Mesodermal cell (in vitro differentiated cells): Measurements from ENCODE around the gene MYRFL.
"Not testable (repeated sequence)": the region's sequence is repeated elsewhere in the genome, so short reads cannot be mapped to it uniquely, and the experiment has no call there.

Experiments
- H3K27ac ChIP-seq: 2 replicates; pipeline ENCODE4 v1.7.0; 2013; ENCODE audit warnings: mild to moderate bottlenecking, low read depth, low read length, moderate library complexity; ENCODE audit not compliant: severe bottlenecking
- H3K36me3 ChIP-seq: 2 replicates; pipeline ENCODE4 v1.7.1; 2013; ENCODE audit warnings: mild to moderate bottlenecking, low read length, moderate library complexity; ENCODE audit not compliant: control insufficient read depth, insufficient read depth
- H3K4me1 ChIP-seq: one replicate; pipeline ENCODE4 v1.7.1; 2013; ENCODE audit warnings: mild to moderate bottlenecking, low read length; ENCODE audit not compliant: insufficient read depth, control insufficient read depth, poor library complexity, severe bottlenecking
- H3K4me3 ChIP-seq: 2 replicates; pipeline ENCODE4 v1.7.0; 2013; ENCODE audit warnings: low read length, control low read depth, mild to moderate bottlenecking; ENCODE audit not compliant: insufficient read depth, poor library complexity, severe bottlenecking; ENCODE audit errors: extremely low read depth
- H3K9me3 ChIP-seq: 2 replicates; pipeline ENCODE4 v1.7.1; 2013; ENCODE audit warnings: mild to moderate bottlenecking, low read length, moderate library complexity; ENCODE audit not compliant: control insufficient read depth
- WGBS, 2 experiments: methylation state at CpG; one replicate each; pipeline ENCODE4 v1.1.5; 2013; ENCODE audit warnings: missing lambda C conversion rate in 2 of 2; ENCODE audit not compliant: insufficient coverage in 2 of 2; 5-methylcytosine and 5-hydroxymethylcytosine counted together

The MYRFL gene

DNA sequence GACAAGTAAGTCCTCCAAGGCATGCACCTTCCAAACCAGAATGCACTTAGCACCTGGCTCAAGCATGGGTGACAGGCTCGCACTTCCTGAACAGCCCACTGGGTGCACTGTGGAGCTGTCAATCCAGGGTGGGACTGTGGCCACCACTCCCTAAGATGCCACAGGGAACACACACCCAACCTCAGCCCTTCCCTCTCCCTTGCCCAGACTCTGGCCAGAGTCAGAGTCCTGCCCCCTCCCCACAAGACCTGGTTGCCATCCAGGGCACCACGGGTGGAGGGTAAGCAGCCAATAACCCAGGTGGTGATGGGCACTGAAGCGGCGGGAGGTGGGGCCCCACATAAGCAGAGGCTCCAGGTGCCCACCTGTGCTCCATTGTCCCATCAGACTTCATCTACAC is 160.6 kb downstream of the MYRFL start:
- WGBS, 2 experiments = 94% methylated on average over 2 of the region's 4 CpGs; no CpG with 5 or more reads in 1 of the 2 experiments

DNA sequence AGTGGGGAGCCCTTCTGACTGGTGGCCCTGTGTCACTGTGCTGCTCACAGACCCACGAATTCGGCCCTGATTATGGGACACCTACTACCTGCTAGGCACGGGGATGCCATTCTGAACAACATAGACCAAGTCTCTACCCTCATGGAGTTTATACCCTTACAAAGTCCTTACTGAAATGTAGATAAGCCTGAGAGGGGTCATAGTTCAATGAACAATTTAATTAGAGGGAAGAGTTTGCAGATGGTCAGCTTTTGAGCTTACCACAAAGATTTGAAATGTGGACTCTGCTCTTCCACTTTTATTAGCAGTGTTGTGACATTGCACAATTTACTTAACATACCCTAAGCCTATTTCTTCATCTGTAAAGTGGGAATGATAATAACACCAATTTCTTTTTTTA is 161.1 kb downstream of the MYRFL start:
- peaks cover 14% of the 10 kb centered on the region for H3K4me1 ChIP-seq

More for the DNA sequence above, 160.6 kb downstream of the MYRFL start:
- H3K9me3 ChIP-seq = no peaks in the 10 kb centered on the region
- H3K27ac ChIP-seq = no peak overlapping the region
- H3K4me1 ChIP-seq = peaks cover 14% of the 10 kb centered on the region
- no peaks in the 10 kb centered on the region for H3K36me3 ChIP-seq
- H3K4me3 ChIP-seq = no peak overlapping the region

DNA sequence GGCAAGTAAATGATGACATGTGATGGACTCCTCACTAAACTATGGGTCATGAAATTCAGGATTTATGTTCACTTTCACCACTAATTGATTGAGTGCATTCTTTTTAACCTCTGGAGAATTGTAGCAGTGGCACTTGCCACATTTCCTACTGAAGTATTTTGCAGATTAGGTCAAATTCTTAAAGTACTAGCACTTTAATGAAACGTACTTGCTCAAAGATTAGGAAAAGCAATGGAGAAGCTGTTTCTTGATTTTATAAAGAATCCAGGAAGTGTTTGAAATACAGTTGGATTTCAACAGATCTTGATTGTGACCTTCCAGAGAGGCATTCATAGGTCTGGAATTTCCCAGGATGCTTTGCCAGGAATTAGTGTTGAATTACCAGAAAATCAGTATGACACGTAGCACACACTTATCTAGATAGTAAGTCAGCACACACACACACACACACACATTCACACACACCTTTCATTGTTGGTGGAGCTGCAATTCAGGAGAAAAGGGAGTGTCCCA is 162.6 kb downstream of the MYRFL start:
- H3K36me3 ChIP-seq = no peaks in the 10 kb centered on the region
- peaks cover 14% of the 10 kb centered on the region for H3K4me1 ChIP-seq
- 44 to 80% methylated on average over 1 of the region's 2 CpGs for WGBS, 2 experiments
- H3K9me3 ChIP-seq = no peaks in the 10 kb centered on the region
- peak overlapping the region; percentile 86 for H3K27ac ChIP-seq
- H3K4me3 ChIP-seq = no peak overlapping the region

More for the DNA sequence above, 161.1 kb downstream of the MYRFL start:
- no peak overlapping the region for H3K27ac ChIP-seq
- H3K9me3 ChIP-seq = no peaks in the 10 kb centered on the region
- no peak overlapping the region for H3K4me3 ChIP-seq
- 91 to 94% methylated on average over 2 to 3 of the region's 3 CpGs for WGBS, 2 experiments
- H3K36me3 ChIP-seq = no peaks in the 10 kb centered on the region

DNA sequence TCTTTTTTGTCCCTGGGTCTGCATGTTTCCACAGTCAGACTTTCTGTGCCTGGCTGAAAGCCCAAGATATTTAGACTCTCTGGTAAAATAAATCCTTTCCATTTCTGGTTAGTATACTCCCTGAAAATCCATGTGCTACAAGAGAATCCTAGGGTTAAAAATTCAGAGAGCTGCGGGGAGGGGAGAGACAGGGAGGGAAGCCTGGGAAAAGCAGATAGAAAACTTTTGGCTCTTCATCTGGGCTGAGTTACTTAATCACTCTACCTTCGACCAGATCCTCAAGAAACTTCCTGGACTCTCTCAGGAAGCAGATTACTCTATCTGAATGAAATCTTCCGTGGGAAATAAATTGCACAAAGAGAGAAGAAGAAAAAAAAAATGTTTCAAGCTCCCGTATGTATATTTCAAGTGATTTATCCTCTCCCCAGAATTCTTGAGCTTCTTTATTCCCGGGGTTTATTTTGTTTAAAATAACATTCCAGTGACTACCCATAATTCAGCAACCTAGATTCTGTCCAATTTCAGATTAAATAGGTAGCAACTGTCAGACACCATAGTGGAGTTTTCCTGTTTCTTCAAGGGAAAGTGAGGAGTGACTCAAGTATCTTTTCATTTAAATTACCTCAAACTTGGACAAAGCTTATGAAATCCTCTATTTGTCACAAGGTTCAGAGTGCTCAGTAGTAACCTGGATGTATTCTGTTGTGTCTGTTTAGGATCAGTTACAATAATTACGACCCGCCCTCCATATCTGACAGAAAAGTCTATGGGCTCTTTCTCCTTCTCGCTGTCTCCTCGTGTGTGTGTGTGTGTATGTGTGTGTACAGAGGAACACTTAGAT is 163.7 kb downstream of the MYRFL start:
- peak overlapping the region; percentile 86 for H3K27ac ChIP-seq
- no CpG with 5 or more reads among the region's 9 CpGs for WGBS, 2 experiments
- H3K4me3 ChIP-seq = no peak overlapping the region
- H3K36me3 ChIP-seq = no peaks in the 10 kb centered on the region
- no peaks in the 10 kb centered on the region for H3K9me3 ChIP-seq
- peaks cover 14% of the 10 kb centered on the region for H3K4me1 ChIP-seq

DNA sequence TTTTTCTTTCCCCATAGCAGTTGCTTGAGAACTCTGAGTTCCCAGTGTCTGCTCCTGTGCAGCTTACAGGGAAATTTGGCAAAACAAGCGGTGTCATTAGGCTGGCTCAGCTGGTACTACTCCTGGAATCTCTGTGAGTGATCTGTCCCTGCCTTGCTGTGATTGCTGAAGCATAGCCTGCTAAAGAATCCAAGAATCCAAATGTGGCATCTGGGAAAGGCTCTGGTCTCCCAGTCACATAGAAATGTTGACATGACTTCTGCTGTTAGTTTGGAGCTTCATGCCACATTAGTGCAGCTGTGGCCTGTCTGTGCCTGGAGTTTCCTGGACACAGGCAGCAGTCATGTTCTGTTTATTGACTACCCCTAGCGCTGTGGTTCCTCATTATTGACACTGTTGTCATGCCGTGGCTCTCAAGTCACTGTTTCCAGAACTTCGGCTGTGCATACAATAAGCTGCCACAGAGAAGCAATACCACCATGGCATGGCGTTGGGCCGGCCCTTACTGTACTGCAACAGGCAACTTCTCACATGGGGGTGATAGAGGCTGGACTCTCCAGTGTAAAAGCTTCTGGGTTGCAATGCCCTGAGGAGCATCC is 166.8 kb downstream of the MYRFL start:
- Histone ChIP-seq H3K4me3 (no peak overlapping the region), H3K36me3 (no peaks in the 10 kb centered on the region), H3K9me3 (no peaks in the 10 kb centered on the region), H3K4me1 (peaks cover 14% of the 10 kb centered on the region), H3K27ac (no peak overlapping the region)
- 82 to 98% methylated on average over 4 to 6 of the region's 6 CpGs for WGBS, 2 experiments

DNA sequence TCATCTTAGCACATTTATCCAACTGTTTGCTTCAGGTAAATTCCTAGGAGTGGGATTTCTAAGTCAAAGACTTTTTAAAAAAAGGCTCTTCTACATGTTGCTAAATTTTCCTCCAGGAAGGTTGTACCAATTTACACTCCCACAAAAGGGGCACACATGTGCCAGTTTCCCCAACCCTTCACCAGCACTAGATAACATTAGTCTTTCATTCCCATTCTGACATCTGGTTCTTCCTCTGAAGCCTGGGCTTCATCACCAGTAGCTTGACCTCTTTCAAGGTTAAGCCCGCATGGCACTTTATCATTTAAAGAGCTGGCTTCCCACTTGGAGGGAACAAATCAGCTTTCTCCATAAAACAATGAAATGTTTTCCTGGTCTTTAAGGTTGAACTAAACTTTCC is 168.4 kb downstream of the MYRFL start:
- 100% methylated on average over 1 of the region's 1 CpG; no CpG with 5 or more reads in 1 of the 2 experiments for WGBS, 2 experiments
- no peak overlapping the region for H3K27ac ChIP-seq
- no peaks in the 10 kb centered on the region for H3K9me3 ChIP-seq
- peaks cover 7% of the 10 kb centered on the region for H3K4me1 ChIP-seq
- no peak overlapping the region for H3K4me3 ChIP-seq
- H3K36me3 ChIP-seq = no peaks in the 10 kb centered on the region

DNA sequence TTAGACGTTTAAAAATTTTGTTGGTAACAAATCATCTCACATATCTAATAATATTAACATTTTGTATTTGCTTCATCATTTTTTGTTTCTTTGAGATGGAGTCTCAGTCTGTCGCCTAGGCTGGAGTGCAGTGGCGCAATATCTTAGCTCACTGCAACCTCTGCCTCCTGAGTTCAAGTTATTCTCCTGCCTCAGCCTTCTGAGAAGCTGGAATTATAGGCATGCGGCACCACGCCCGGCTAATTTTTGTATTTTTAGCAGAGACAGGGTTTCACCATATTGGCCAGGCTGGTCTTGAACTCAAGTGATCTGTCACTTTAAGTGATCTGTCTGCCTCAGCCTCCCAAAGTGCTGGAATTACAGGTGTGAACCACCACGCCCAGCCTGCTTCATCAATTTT is 169.1 kb downstream of the MYRFL start:
- H3K4me1 ChIP-seq, H3K9me3 ChIP-seq, H3K4me3 ChIP-seq, H3K27ac ChIP-seq, H3K36me3 ChIP-seq: not testable (repeated sequence)
- 88 to 98% methylated on average over 5 to 6 of the region's 7 CpGs for WGBS, 2 experiments

DNA sequence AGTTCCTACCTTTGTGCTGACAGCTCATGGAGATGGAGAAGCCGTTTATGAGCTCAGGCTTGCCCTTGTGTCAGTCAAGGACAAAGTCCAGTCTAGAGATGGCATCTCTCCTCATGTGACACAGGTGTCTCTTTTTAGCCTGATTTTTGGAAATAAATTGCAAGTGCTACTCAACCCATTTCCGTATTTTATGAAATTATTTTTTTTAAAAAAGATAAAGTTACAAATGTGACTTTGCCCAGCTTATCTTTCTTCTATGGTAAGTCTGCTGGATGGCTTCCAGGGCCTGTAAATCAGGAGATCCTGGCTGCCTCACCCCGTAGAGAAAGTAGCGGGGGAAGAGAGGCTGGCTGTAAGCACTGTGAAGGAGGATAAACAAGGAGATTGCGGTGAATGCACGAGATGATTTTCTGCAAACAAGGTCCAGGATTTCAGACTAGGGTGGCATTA is 169.7 kb downstream of the MYRFL start:
- no peaks in the 10 kb centered on the region for H3K36me3 ChIP-seq
- no peaks in the 10 kb centered on the region for H3K4me1 ChIP-seq
- 90 to 94% methylated on average over 2 to 3 of the region's 6 CpGs for WGBS, 2 experiments
- no peak overlapping the region for H3K4me3 ChIP-seq
- no peaks in the 10 kb centered on the region for H3K9me3 ChIP-seq
- H3K27ac ChIP-seq = no peak overlapping the region

DNA sequence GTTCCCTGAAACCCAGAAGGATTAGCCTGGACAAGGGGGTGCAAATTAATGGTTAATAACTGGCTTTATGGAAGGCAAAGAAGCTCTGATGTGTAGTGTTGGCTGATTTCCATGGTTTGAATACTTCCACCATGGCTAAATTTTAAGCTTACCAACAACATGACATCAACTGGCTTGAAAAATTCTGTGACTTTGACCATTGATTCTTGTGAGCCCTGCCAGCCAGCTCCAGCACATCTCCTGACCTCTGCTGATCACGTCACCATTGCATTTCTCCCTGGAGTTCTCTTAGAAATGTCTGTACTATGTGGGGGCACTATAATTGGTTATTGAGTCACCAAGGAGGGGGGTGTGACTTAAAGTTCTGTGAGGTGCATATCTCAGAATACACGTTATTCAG is 171.2 kb downstream of the MYRFL start:
- Histone ChIP-seq H3K4me3 (no peak overlapping the region), H3K9me3 (no peaks in the 10 kb centered on the region), H3K4me1 (no peaks in the 10 kb centered on the region), H3K27ac (no peak overlapping the region), H3K36me3 (no peaks in the 10 kb centered on the region)
- no CpG with 5 or more reads among the region's 2 CpGs for WGBS, 2 experiments

DNA sequence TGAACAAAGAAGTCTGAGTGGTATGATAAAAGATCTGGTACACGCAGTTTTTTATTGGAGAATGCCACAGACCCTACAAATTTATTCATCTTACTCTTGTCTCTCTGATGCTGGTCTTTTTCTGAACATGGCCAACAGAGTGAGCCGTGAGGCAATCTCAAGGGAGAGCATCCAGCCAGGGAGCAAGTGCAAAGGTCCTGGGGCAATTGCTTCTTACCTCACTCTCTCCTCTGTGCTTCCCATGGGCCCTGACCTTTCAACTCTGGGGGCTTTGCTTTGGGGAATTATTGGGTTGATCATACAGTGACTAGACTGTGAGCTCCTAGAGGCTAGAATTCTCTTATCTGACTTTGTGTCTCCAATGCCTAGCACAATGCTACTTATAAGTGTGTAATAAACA is 171.7 kb downstream of the MYRFL start:
- Histone ChIP-seq H3K27ac (no peak overlapping the region), H3K36me3 (no peaks in the 10 kb centered on the region), H3K4me3 (no peak overlapping the region), H3K9me3 (no peaks in the 10 kb centered on the region), H3K4me1 (no peaks in the 10 kb centered on the region)
- WGBS, 2 experiments = 100% methylated on average over 1 of the region's 2 CpGs

DNA sequence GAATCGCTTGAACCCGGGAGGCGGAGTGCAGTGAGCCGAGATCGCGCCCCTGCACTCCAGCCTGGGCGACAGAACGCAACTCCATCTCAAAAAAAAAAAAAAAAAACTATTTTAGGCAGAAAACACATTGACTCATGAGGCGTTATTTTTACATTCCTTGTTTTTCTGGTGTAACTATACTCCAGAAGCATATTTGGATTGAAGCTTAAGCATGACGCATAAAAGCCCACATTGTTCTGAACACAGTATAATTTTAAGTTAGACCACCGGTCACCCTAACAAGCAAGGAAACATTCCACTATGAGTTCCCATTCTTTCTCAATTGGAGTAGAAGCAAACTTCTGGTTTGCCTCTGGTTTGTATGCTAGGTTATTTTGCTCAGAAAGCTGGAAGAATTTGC is 173.0 kb downstream of the MYRFL start:
- 79 to 100% methylated on average over 2 to 5 of the region's 11 CpGs for WGBS, 2 experiments
- Histone ChIP-seq H3K9me3 (no peaks in the 10 kb centered on the region), H3K27ac (no peak overlapping the region)

More for the DNA sequence above, 173.0 kb downstream of the MYRFL start:
- Histone ChIP-seq H3K4me1 (no peaks in the 10 kb centered on the region), H3K36me3 (no peaks in the 10 kb centered on the region), H3K4me3 (no peak overlapping the region)
